Epithelial cell of proximal tubule (primary cell): Measurements from ENCODE around the gene KPNA1. TPM values are rescaled to one million over a fixed set of nuclear protein-coding genes. Genes with fewer than 3 reads are reported as not detected.

Experiments used
- DNase-seq: peaks from one replicate; pipeline ENCODE4 v3.0.0-alpha.2; 2011; ENCODE audit warnings: low read depth
- H3K4me3 ChIP-seq: 2 replicates; pipeline ENCODE4 v1.5.1; 2011; ENCODE audit warnings: low read depth, mild to moderate bottlenecking, low read length
- CTCF ChIP-seq: conservative IDR thresholded peaks from 2 replicates; pipeline ENCODE4 v1.5.1; 2012; ENCODE audit warnings: low read depth, mild to moderate bottlenecking, low read length
- total RNA-seq: library from RNA; depleted of rRNA; stranded (reverse); fragments of >200 nt; gene quantifications from 2 replicates; pipeline ENCODE4 v1.2.3, GENCODE V29; 2015

KPNA1 gene
- total RNA-seq, 1 donor from 2014 or later = 14.8 TPM

- no peak overlapping the region for H3K4me3 ChIP-seq
- DNase-seq = no peak
- no peak for TF ChIP-seq CTCF
Observed at GRCh38 chr3:122476532-122476931, 38.2 kb downstream of the KPNA1 start.

- no peak for DNase-seq
- no peak for TF ChIP-seq CTCF
- no peak overlapping the region for H3K4me3 ChIP-seq
Observed at GRCh38 chr3:122475316-122475715, 39.4 kb downstream of the KPNA1 start.

GRCh38 chr3:122469659-122470058 lies 45.1 kb downstream of the KPNA1 start:
- H3K4me3 ChIP-seq = no peak overlapping the region
- DNase-seq = no peak
- TF ChIP-seq CTCF = no peak

GRCh38 chr3:122468896-122469533 lies 45.7 kb downstream of the KPNA1 start:
- DNase-seq = no peak
- TF ChIP-seq CTCF = no peak
- H3K4me3 ChIP-seq = no peak overlapping the region

GRCh38 chr3:122466701-122467240 lies 48.0 kb downstream of the KPNA1 start:
- no peak for DNase-seq
- no peak overlapping the region for H3K4me3 ChIP-seq
- no peak for TF ChIP-seq CTCF

- DNase-seq = no peak
- TF ChIP-seq CTCF = no peak
- no peak overlapping the region for H3K4me3 ChIP-seq
Observed at GRCh38 chr3:122464659-122465058, 50.1 kb downstream of the KPNA1 start.

- TF ChIP-seq CTCF = no peak
Observed at GRCh38 chr3:122462406-122462805, 52.3 kb downstream of the KPNA1 start.

More at GRCh38 chr3:122462406-122462805, 52.3 kb downstream of the KPNA1 start:
- DNase-seq = no peak
- H3K4me3 ChIP-seq = no peak overlapping the region
